Smooth muscle cell (in vitro differentiated cells): ENCODE measurements around the gene SDK1. TPM values are rescaled to one million over a fixed set of nuclear protein-coding genes. Genes with fewer than 3 reads are reported as not detected.

Experiments
- DNase-seq: peaks from one replicate; lab custom pipeline; 2025; ENCODE audit not compliant: unreplicated experiment; lab: John Stamatoyannopoulos, UW
- H2AFZ ChIP-seq: fragments of 200-600 bp; sonication (generic); 2 replicates; pipeline ENCODE4 v1.6.0; 2016; ENCODE audit warnings: antibody characterized with exemption, low read depth, mild to moderate bottlenecking
- H3F3A ChIP-seq: fragments of 200-600 bp; sonication (generic); 2 replicates; pipeline ENCODE4 v1.6.0; 2017; ENCODE audit warnings: antibody characterized with exemption, low read depth
- H3K27ac ChIP-seq: fragments of 200-600 bp; sonication (generic); 2 replicates; pipeline ENCODE4 v1.5.1; 2016; ENCODE audit warnings: low read depth, mild to moderate bottlenecking
- H3K27me3 ChIP-seq: fragments of 200-600 bp; sonication (generic); 2 replicates; pipeline ENCODE4 v1.6.1; 2016; ENCODE audit warnings: low read depth, mild to moderate bottlenecking
- H3K36me3 ChIP-seq: fragments of 200-600 bp; sonication (generic); 2 replicates; pipeline ENCODE4 v1.5.1; 2016; ENCODE audit warnings: low read depth
- H3K4me1 ChIP-seq: fragments of 200-600 bp; sonication (generic); 2 replicates; pipeline ENCODE4 v1.5.1; 2016; ENCODE audit warnings: low read depth
- H3K4me2 ChIP-seq: fragments of 200-600 bp; sonication (generic); 2 replicates; pipeline ENCODE4 v1.6.0; 2016; ENCODE audit warnings: mild to moderate bottlenecking
- H3K4me3 ChIP-seq: fragments of 200-600 bp; sonication (generic); 2 replicates; pipeline ENCODE4 v1.5.1; 2016; ENCODE audit warnings: mild to moderate bottlenecking
- H3K79me2 ChIP-seq: fragments of 200-600 bp; sonication (generic); 2 replicates; pipeline ENCODE4 v1.6.0; 2016; ENCODE audit warnings: low read depth, mild to moderate bottlenecking
- H3K9ac ChIP-seq: fragments of 200-600 bp; sonication (generic); 2 replicates; pipeline ENCODE4 v1.6.0; 2016; ENCODE audit warnings: low read depth
- H3K9me3 ChIP-seq: fragments of 200-600 bp; sonication (generic); replicated peaks from 2 replicates; pipeline ENCODE4 v1.5.1; 2016; ENCODE audit warnings: low read depth
- H4K20me1 ChIP-seq: fragments of 200-600 bp; sonication (generic); 2 replicates; pipeline ENCODE4 v1.6.0; 2016; ENCODE audit warnings: low read depth
- CTCF ChIP-seq: fragments of 200-600 bp; sonication (generic); IDR thresholded peaks from 2 replicates; pipeline ENCODE4 v1.5.1; 2017; ENCODE audit warnings: borderline replicate concordance, mild to moderate bottlenecking, antibody characterized with exemption; ENCODE audit not compliant: insufficient read depth, poor library complexity, severe bottlenecking
- whole genome bisulfite sequencing: methylation state at CpG from one replicate; pipeline ENCODE4 v1.1.7; 2016; ENCODE audit warnings: low lambda C conversion rate; 5-methylcytosine and 5-hydroxymethylcytosine counted together
- polyA plus RNA-seq: library from polyadenylated mRNA; unstranded; fragments of >200 nt; fragmentation: Nextera tagmentation; extraction: Ambion mirVana; gene quantifications from 2 replicates; pipeline ENCODE4 v1.2.1, GENCODE V29; 2016
- total RNA-seq: library from RNA; depleted of rRNA; stranded (reverse); fragments of >200 nt; gene quantifications from 2 replicates; pipeline ENCODE4 v1.2.3, GENCODE V29; 2014

SDK1 gene
- total and polyA plus RNA-seq, 2 experiments from 2014 or later = 1.1 to 2.5 TPM

GRCh38 chr7:4134204-4134603, 833.2 kb downstream of the SDK1 start:
- H3K4me2 ChIP-seq = no peak overlapping the region
- no peaks in the 10 kb centered on the region for H3K36me3 ChIP-seq
- no peak overlapping the region for H2AFZ ChIP-seq
- DNase-seq = no peak
- H3K4me3 ChIP-seq = no peak overlapping the region
- peaks cover 7% of the 10 kb centered on the region for H3K4me1 ChIP-seq
- 90% methylated on average over 7 of the region's 7 CpGs for WGBS
- H3K27ac ChIP-seq = no peak overlapping the region
- no peak overlapping the region for H3K9ac ChIP-seq
- H3K27me3 ChIP-seq = no peaks in the 10 kb centered on the region
- H4K20me1 ChIP-seq = no peaks in the 10 kb centered on the region
- no peak for TF ChIP-seq CTCF
- H3F3A ChIP-seq = no peaks in the 10 kb centered on the region
- no peaks in the 10 kb centered on the region for H3K9me3 ChIP-seq
- no peaks in the 10 kb centered on the region for H3K79me2 ChIP-seq

- Histone ChIP-seq H3K9ac (no peak overlapping the region), H3K79me2 (no peaks in the 10 kb centered on the region), H3K4me3 (no peak overlapping the region), H3K9me3 (no peaks in the 10 kb centered on the region), H4K20me1 (no peaks in the 10 kb centered on the region), H3K27me3 (no peaks in the 10 kb centered on the region), H3K4me1 (peaks cover 7% of the 10 kb centered on the region), H3K27ac (no peak overlapping the region), H3F3A (no peaks in the 10 kb centered on the region), H3K36me3 (no peaks in the 10 kb centered on the region), H2AFZ (no peak overlapping the region), H3K4me2 (no peak overlapping the region)
- DNase-seq = no peak
- no peak for TF ChIP-seq CTCF
- WGBS = 88% methylated on average over 20 of the region's 20 CpGs
Observed at GRCh38 chr7:4134631-4135030, 833.6 kb downstream of the SDK1 start.

- H2AFZ ChIP-seq = no peak overlapping the region
- H3K27me3 ChIP-seq = no peaks in the 10 kb centered on the region
- no peaks in the 10 kb centered on the region for H4K20me1 ChIP-seq
- 93% methylated on average over 12 of the region's 12 CpGs for WGBS
- no peaks in the 10 kb centered on the region for H3K79me2 ChIP-seq
- H3K9ac ChIP-seq = no peak overlapping the region
- no peak overlapping the region for H3K27ac ChIP-seq
- no peak for DNase-seq
- no peaks in the 10 kb centered on the region for H3F3A ChIP-seq
- no peaks in the 10 kb centered on the region for H3K36me3 ChIP-seq
- peaks cover 7% of the 10 kb centered on the region for H3K4me1 ChIP-seq
- no peak overlapping the region for H3K4me2 ChIP-seq
- TF ChIP-seq CTCF = no peak
- H3K4me3 ChIP-seq = no peak overlapping the region
- no peaks in the 10 kb centered on the region for H3K9me3 ChIP-seq
Observed at GRCh38 chr7:4135301-4135700, 834.2 kb downstream of the SDK1 start.

GRCh38 chr7:4136036-4136435, 835.0 kb downstream of the SDK1 start:
- H3K27me3 ChIP-seq = no peaks in the 10 kb centered on the region
- H2AFZ ChIP-seq = no peak overlapping the region
- DNase-seq = no peak
- no peak overlapping the region for H3K27ac ChIP-seq
- peaks cover 2% of the 10 kb centered on the region for H3K4me1 ChIP-seq
- no peak for TF ChIP-seq CTCF
- no peaks in the 10 kb centered on the region for H3K79me2 ChIP-seq
- H3K4me3 ChIP-seq = no peak overlapping the region
- H3K9ac ChIP-seq = no peak overlapping the region
- no peak overlapping the region for H3K4me2 ChIP-seq
- no peaks in the 10 kb centered on the region for H3K36me3 ChIP-seq
- no peaks in the 10 kb centered on the region for H3F3A ChIP-seq
- no peaks in the 10 kb centered on the region for H4K20me1 ChIP-seq
- H3K9me3 ChIP-seq = no peaks in the 10 kb centered on the region
- 67% methylated on average over 11 of the region's 11 CpGs for WGBS
